Measurements from ENCODE around the gene NOS3. TPM values are rescaled to one million over a fixed set of nuclear protein-coding genes. Genes with fewer than 3 reads are reported as not detected.

The NOS3 gene
- total and polyA plus RNA-seq, 7 donors, result 1.4 to 13.2 (median 5.8) TPM

- H3K36me3 ChIP-seq (ENCODE audit: insufficient read depth in 1 of 2, low read depth in 1 of 2), result no peaks in the 10 kb centered on the region
- ATAC-seq (peak; percentile 7 to 14 (median 13)), DNase-seq (peak in 1 of 2 donors; percentile 10)
- H3K27me3 ChIP-seq (ENCODE audit: insufficient read depth in 3 of 3, low read length in 2 of 3), result peaks cover 0 to 13% (median 0%) of the 10 kb centered on the region in 3 donors
- 55 to 67% (median 58%) methylated on average over 11 to 21 of the region's 21 CpGs for WGBS, 3 donors
- no peak overlapping the region for H3K27ac ChIP-seq
- H3K9me3 ChIP-seq, result no peaks in the 10 kb centered on the region
- no peaks in the 10 kb centered on the region for H3K4me1 ChIP-seq
- peak overlapping the region; percentile 53 for H3K4me3 ChIP-seq
- intact Hi-C loops (cut with DNase I), result no loop called here
- TF ChIP-seq CTCF (IDR thresholded peaks at IDR 0.05), result no peak
Observed at GRCh38 chr7:150954986-150955518, 35.8 kb upstream of the NOS3 start.

GRCh38 chr7:150955519-150956394, 35.1 kb upstream of the NOS3 start:
- H3K36me3 ChIP-seq (ENCODE audit: insufficient read depth in 1 of 2, low read depth in 1 of 2), result no peaks in the 10 kb centered on the region
- no peaks in the 10 kb centered on the region for H3K9me3 ChIP-seq
- peak overlapping the region; percentile 53 for H3K4me3 ChIP-seq
- H3K27me3 ChIP-seq (ENCODE audit: insufficient read depth in 3 of 3, low read length in 2 of 3), result peaks cover 0 to 18% (median 0%) of the 10 kb centered on the region in 3 donors
- no peak overlapping the region for H3K27ac ChIP-seq
- ATAC-seq (peak; percentile 53 to 78 (median 70)), DNase-seq (no peak)
- no peaks in the 10 kb centered on the region for H3K4me1 ChIP-seq
- intact Hi-C loops (cut with DNase I), result no loop called here
- TF ChIP-seq CTCF (IDR thresholded peaks at IDR 0.05), result no peak
- WGBS, 3 donors, result 11 to 19% (median 17%) methylated on average over 26 to 38 of the region's 38 CpGs

- peak in 3 of 4 donors; percentile 17 to 35 (median 18) for ATAC-seq
- H3K27ac ChIP-seq, result no peak overlapping the region
Observed at GRCh38 chr7:150956395-150957132, 34.3 kb upstream of the NOS3 start.

More at GRCh38 chr7:150956395-150957132, 34.3 kb upstream of the NOS3 start:
- H3K27me3 ChIP-seq (ENCODE audit: insufficient read depth in 3 of 3, low read length in 2 of 3), result peaks cover 0 to 24% (median 0%) of the 10 kb centered on the region in 3 donors
- no peaks in the 10 kb centered on the region for H3K36me3 ChIP-seq (ENCODE audit: insufficient read depth in 1 of 2, low read depth in 1 of 2)
- intact Hi-C loops (cut with DNase I), result no loop called here
- H3K4me3 ChIP-seq, result no peak overlapping the region
- no peaks in the 10 kb centered on the region for H3K4me1 ChIP-seq
- no peaks in the 10 kb centered on the region for H3K9me3 ChIP-seq
- no peak for DNase-seq
- WGBS, 3 donors, result 83 to 88% (median 86%) methylated on average over 9 of the region's 9 CpGs
- no peak for TF ChIP-seq CTCF (IDR thresholded peaks at IDR 0.05)

Data from psoas muscle (tissue), 8 donors.